Astrocyte of the spinal cord (primary cell): Measurements from ENCODE around the gene BCAS3.
A peak's percentile ranks its signal among the peaks of the same experiment; 100 is the strongest.

Source experiments
- DNase-seq: peaks from one replicate; pipeline ENCODE4 v3.0.0; 2011; ENCODE audit warnings: low read depth, low spot score
- H3K4me3 ChIP-seq: 2 replicates; pipeline ENCODE4 v1.5.1; 2011; ENCODE audit warnings: low read depth, mild to moderate bottlenecking, low read length, moderate library complexity
- in situ Hi-C: cut with HindIII; loops from 2 replicates; pipeline ENCODE4 v1.10.0; 2017; ENCODE audit warnings: low sequenced_read_pairs
- TF ChIP-seq, protein P1 (sequence below): IDR thresholded peaks from 2 replicates; pipeline ENCODE4 v1.5.1; 2012; ENCODE audit warnings: low read depth, mild to moderate bottlenecking, low read length, inconsistent platforms

The BCAS3 gene

DNA sequence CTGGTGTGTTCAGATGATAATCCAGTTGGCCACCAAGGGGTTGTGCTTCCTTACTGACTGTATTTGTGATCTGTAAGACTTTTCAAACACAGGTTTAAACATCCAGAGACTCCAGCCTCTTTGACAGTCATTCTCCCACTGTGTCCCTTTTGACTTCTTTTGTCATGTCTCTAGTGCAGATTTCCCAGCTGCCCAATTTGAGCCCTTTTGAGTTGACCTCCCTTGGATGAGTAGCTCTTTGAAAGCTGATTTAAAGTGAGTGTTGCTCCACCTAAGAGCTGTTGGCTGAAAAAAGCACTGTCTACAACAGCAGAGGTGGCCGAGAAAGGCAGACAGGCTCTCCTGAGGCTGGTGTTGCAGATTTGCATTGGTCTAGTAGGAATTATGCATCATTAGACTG, 533.6 kb downstream of the BCAS3 start:
- H3K4me3 ChIP-seq = no peak overlapping the region
- in situ Hi-C loops = no loop called here
- TF ChIP-seq, protein P1, sequence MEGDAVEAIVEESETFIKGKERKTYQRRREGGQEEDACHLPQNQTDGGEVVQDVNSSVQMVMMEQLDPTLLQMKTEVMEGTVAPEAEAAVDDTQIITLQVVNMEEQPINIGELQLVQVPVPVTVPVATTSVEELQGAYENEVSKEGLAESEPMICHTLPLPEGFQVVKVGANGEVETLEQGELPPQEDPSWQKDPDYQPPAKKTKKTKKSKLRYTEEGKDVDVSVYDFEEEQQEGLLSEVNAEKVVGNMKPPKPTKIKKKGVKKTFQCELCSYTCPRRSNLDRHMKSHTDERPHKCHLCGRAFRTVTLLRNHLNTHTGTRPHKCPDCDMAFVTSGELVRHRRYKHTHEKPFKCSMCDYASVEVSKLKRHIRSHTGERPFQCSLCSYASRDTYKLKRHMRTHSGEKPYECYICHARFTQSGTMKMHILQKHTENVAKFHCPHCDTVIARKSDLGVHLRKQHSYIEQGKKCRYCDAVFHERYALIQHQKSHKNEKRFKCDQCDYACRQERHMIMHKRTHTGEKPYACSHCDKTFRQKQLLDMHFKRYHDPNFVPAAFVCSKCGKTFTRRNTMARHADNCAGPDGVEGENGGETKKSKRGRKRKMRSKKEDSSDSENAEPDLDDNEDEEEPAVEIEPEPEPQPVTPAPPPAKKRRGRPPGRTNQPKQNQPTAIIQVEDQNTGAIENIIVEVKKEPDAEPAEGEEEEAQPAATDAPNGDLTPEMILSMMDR = no peak
- no peak for DNase-seq

DNA sequence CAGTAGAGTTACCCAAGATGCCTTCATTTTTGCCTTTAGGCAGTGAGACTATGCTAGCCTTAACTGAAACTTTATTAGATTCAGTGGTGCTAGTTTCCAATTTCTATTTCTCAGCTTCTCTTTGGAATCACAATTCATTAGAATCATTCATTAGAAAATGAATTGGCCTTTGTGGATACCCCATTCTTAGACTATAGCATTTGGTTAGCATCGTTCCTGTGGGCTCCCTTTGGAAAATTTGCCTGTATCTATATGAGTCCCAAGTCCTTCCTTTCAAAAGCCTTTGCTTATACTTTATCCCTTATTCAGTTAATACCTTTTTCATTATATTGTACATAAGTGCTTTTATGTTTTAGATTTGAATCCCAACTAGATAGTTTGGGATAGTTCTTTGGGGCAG, 535.0 kb downstream of the BCAS3 start:
- no peak for DNase-seq
- TF ChIP-seq, protein P1 = no peak
- in situ Hi-C loops = no loop called here
- H3K4me3 ChIP-seq = no peak overlapping the region

DNA sequence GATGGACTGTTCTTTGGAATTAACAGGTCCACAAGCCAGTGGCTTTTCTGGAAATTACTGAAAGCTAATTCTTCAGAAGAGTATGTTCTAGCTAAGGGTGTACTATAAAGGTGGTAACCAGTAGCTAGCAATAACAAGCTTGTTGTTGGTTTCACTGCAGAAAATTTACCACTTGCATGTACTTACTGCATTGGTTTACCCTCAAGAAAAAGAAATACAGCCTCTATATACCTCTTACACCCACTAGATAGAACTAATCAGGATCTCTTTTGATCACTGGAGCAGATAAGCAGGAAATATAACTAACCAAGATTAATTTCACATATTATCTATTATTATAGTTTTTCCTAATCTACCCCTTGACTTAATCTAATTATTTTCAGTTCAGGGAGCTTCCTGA, 537.1 kb downstream of the BCAS3 start:
- H3K4me3 ChIP-seq = no peak overlapping the region
- in situ Hi-C loops = no loop called here
- DNase-seq = no peak
- TF ChIP-seq, protein P1 = no peak

DNA sequence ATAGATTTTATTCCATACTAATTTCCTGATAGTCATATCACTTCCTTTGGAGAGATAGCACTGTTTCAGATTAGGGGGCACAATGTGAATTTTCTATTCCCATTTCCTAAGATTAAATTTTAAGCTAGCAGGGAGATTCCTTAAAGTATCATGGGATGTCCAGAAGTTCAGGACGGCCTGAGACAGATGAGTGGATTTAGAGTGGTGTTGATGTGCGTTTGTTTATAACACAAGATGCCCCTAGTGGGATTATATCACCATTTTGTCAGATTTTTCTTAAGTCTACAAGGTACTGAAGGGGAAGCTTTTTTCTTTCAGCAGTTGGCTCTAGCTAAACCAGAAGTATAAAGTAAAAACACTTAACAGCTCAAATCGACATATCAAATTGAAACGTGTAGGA, 538.4 kb downstream of the BCAS3 start:
- TF ChIP-seq, protein P1 = no peak
- in situ Hi-C loops = no loop called here
- DNase-seq = no peak
- H3K4me3 ChIP-seq = no peak overlapping the region

DNA sequence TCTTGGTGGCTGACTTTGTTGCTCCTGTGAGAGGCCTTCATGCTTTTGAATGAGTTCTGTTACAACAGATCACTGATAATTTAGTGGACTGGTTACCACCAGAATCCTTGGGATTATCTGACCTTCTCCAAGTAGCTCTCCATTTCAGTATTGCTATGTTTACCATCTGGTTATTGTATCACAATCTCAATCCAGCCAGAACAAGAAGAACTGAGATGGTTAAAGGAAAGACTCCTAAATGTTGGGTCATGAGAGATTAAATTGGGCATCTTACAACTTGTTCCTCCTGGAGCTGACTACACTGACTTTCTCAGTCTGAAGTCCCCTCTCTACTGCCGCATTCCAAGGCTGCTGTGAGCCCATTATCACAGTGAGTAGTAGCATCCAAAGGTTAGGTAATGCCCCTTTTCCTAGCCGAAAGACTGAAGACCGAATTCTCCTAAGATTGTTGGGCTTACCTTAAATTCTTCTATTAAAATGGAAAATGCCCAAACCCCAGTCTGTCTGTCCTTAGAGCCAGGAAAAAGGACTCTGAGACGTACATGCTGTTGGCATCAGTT, 540.3 kb downstream of the BCAS3 start:
- TF ChIP-seq, protein P1 = no peak
- in situ Hi-C loops = no loop called here
- DNase-seq = no peak
- no peak overlapping the region for H3K4me3 ChIP-seq

DNA sequence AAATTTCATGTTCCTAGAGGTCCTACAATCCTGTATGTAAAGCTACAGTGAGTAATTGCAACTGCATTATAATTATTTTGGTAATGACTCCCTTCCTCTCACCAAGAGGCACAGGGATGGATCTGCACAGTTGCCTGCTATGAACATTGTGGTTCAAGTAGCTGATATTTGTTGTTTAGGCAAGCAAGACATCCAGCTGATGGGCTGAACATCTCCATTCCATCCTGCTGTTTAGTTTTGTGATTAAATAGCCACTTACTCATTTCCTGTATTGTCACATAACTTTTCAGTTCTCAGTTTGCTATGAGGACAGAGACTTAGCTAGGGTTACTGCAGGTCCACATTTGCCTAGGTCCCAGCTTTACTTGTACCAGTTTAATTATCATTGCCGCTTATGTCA, 540.8 kb downstream of the BCAS3 start:
- in situ Hi-C loops = no loop called here
- TF ChIP-seq, protein P1 = no peak
- H3K4me3 ChIP-seq = no peak overlapping the region
- peak; percentile 47 for DNase-seq

DNA sequence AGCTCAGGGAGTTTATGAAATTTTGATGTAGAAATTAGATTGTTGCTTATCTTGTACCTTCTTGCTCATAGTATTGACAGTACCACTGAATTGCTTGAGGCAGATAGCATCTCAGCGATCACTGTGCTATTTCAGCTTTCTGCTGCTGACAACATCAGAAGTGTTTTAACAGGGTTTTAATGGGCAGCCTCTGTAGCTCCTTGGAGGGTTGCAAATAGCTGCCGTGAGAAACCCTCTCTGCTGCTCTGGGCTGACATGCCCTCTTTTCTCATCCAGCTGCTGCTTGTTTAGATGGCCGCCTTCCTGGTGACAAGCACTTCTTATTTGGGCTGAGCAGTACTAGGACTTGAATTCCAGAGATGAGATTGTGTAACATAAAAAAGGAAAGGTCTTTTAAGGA, 541.8 kb downstream of the BCAS3 start:
- in situ Hi-C loops = no loop called here
- H3K4me3 ChIP-seq = no peak overlapping the region
- no peak for DNase-seq
- TF ChIP-seq, protein P1 = no peak
